ENCODE measurements around the gene PLCB4. TPM values are rescaled to one million over a fixed set of nuclear protein-coding genes. Genes with fewer than 3 reads are reported as not detected.

PLCB4 gene
- total and polyA plus RNA-seq, 8 donors = 0.56 to 9.3 (median 2.3) TPM

GRCh38 chr20:9349249-9349648 is 280.4 kb downstream of the PLCB4 start:
- Histone ChIP-seq H3K9me3 (no peaks in the 10 kb centered on the region), H3K36me3 (no peaks in the 10 kb centered on the region), H3K4me1 (no peaks in the 10 kb centered on the region), H3K27ac (no peak overlapping the region), H3K27me3 (no peaks in the 10 kb centered on the region), H3K4me3 (no peak overlapping the region)
- TF ChIP-seq CTCF (IDR thresholded peaks at IDR 0.05) = no peak
- intact Hi-C loops (cut with DNase I) = no loop called here
- DNase-seq (no peak), ATAC-seq (no peak), FAIRE-seq (no peak)
- WGBS, 2 donors = 93 to 96% methylated on average over 4 of the region's 4 CpGs

- Histone ChIP-seq H3K36me3 (no peaks in the 10 kb centered on the region), H3K4me3 (no peak overlapping the region), H3K27ac (no peak overlapping the region), H3K9me3 (no peaks in the 10 kb centered on the region), H3K4me1 (no peaks in the 10 kb centered on the region), H3K27me3 (no peaks in the 10 kb centered on the region)
- DNase-seq (no peak), ATAC-seq (no peak), FAIRE-seq (no peak)
- intact Hi-C loops (cut with DNase I) = no loop called here
- TF ChIP-seq CTCF (IDR thresholded peaks at IDR 0.05) = no peak
These were observed 283.9 kb downstream of the PLCB4 start for GRCh38 chr20:9352739-9353138.

- FAIRE-seq = no peak
- no peaks in the 10 kb centered on the region for H3K9me3 ChIP-seq
- intact Hi-C loops (cut with DNase I) = no loop called here
- no peak for TF ChIP-seq CTCF (IDR thresholded peaks at IDR 0.05)
- DNase-seq = no peak
- H3K36me3 ChIP-seq = no peaks in the 10 kb centered on the region
- no peak overlapping the region for H3K27ac ChIP-seq
- no peaks in the 10 kb centered on the region for H3K4me1 ChIP-seq
- 68 to 71% methylated on average over 2 of the region's 2 CpGs for WGBS, 2 donors
- ATAC-seq = no peak
- no peak overlapping the region for H3K4me3 ChIP-seq
- H3K27me3 ChIP-seq = no peaks in the 10 kb centered on the region
These were observed 284.5 kb downstream of the PLCB4 start for GRCh38 chr20:9353180-9353915.

GRCh38 chr20:9353916-9354276 is 285.0 kb downstream of the PLCB4 start:
- H3K27me3 ChIP-seq = no peaks in the 10 kb centered on the region
- H3K4me3 ChIP-seq = no peak overlapping the region
- peak in 1 of 4 donors; percentile 27 for ATAC-seq
- H3K36me3 ChIP-seq = no peaks in the 10 kb centered on the region
- no peak for DNase-seq
- no peaks in the 10 kb centered on the region for H3K9me3 ChIP-seq
- H3K4me1 ChIP-seq = no peaks in the 10 kb centered on the region
- intact Hi-C loops (cut with DNase I) = no loop called here
- whole genome bisulfite sequencing, 2 donors = 85 to 94% methylated on average over 1 of the region's 1 CpG
- FAIRE-seq = no peak
- no peak overlapping the region for H3K27ac ChIP-seq
- no peak for TF ChIP-seq CTCF (IDR thresholded peaks at IDR 0.05)

GRCh38 chr20:9354579-9354978 is 285.7 kb downstream of the PLCB4 start:
- Histone ChIP-seq H3K9me3 (no peaks in the 10 kb centered on the region), H3K36me3 (no peaks in the 10 kb centered on the region), H3K4me1 (no peaks in the 10 kb centered on the region), H3K27ac (no peak overlapping the region), H3K4me3 (no peak overlapping the region), H3K27me3 (no peaks in the 10 kb centered on the region)
- intact Hi-C loops (cut with DNase I) = no loop called here
- TF ChIP-seq CTCF (IDR thresholded peaks at IDR 0.05) = no peak
- FAIRE-seq (no peak), ATAC-seq (no peak), DNase-seq (no peak)
- 69 to 74% methylated on average over 2 of the region's 2 CpGs for WGBS, 2 donors

Data from pancreas (tissue), 10 donors.